ENCODE results near the gene STX8. TPM values are rescaled to one million over a fixed set of nuclear protein-coding genes. Genes with fewer than 3 reads are reported as not detected.
A peak's percentile ranks its signal among the peaks of the same experiment; 100 is the strongest.
"Not testable (repeated sequence)": the region's sequence is repeated elsewhere in the genome, so short reads cannot be mapped to it uniquely, and the experiment has no call there.

The STX8 gene
- polyA plus RNA-seq, 1 experiment, result 103 TPM

DNA sequence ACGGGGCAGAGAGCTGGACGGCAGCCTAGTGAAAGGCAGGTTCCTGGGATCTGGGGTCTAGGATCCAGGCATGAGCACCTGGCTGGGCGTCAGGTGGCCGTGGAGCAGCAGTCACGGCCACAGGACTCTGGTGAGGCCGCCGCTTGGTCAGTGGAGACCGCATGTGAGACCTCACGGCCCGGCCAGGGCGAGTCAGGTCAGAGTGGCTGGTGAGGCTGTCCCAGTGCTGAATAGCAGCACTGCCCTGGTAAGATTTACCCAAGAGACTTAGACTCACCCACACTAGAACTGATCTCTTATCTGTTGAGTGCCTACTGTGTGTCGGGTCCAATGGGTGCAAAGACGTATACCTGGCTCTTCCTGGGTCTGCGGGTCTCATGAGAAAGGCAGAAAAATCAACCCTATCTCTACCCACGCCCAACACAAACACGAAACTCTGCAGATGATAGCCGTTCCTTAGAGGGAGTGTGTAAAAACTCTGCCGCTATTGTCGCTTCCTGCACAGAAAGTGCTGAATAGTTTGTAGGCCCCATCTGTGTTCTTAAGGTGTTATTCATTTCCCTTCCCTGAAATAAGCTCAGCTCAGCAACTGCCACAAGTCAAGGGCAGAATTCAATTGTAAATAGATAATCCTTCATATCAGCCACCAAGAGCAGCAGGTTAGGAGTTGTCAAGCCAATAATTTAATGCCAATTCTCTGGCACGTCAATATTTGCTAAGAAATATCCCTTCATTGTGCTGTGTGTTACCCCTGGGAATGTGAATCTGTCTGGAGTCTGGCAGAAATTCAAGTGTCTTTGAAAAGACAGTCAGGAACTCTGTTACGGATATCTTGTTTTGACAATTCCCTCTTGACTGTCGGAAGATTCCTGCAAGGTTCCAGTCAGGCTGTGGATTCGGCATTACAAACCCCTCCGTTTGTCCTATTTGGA is 314.3 kb downstream of the STX8 start:
- CTCF ChIA-PET, result no interaction called here
- Histone ChIP-seq H3K4me3 (ENCODE audit: low read depth, low read length) (no peak overlapping the region), H3K27ac (ENCODE audit: low read depth, low read length) (no peak overlapping the region), H3K27me3 (ENCODE audit: control insufficient read depth, insufficient read depth, low read length) (no peaks in the 10 kb centered on the region), H3K9me3 (ENCODE audit: control insufficient read depth, insufficient read depth, low read length) (no peaks in the 10 kb centered on the region; the same call in 1 of the 2 replicates)
- no peak for DNase-seq (ENCODE audit: low read depth, low spot score)
- TF ChIP-seq, protein P1, sequence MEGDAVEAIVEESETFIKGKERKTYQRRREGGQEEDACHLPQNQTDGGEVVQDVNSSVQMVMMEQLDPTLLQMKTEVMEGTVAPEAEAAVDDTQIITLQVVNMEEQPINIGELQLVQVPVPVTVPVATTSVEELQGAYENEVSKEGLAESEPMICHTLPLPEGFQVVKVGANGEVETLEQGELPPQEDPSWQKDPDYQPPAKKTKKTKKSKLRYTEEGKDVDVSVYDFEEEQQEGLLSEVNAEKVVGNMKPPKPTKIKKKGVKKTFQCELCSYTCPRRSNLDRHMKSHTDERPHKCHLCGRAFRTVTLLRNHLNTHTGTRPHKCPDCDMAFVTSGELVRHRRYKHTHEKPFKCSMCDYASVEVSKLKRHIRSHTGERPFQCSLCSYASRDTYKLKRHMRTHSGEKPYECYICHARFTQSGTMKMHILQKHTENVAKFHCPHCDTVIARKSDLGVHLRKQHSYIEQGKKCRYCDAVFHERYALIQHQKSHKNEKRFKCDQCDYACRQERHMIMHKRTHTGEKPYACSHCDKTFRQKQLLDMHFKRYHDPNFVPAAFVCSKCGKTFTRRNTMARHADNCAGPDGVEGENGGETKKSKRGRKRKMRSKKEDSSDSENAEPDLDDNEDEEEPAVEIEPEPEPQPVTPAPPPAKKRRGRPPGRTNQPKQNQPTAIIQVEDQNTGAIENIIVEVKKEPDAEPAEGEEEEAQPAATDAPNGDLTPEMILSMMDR (IDR thresholded peaks at IDR 0.05; ENCODE audit: low read depth, low read length), result no peak
- POLR2A ChIA-PET, result no interaction called here

- H3K4me3 ChIP-seq (ENCODE audit: low read depth, low read length), result no peak overlapping the region
- H3K9me3 ChIP-seq (ENCODE audit: control insufficient read depth, insufficient read depth, low read length), result no peaks in the 10 kb centered on the region; the same call in 1 of the 2 replicates
- POLR2A ChIA-PET, result no interaction called here
- H3K27ac ChIP-seq (ENCODE audit: low read depth, low read length), result no peak overlapping the region
- CTCF ChIA-PET, result no interaction called here
- no peak for DNase-seq (ENCODE audit: low read depth, low spot score)
- no peaks in the 10 kb centered on the region for H3K27me3 ChIP-seq (ENCODE audit: control insufficient read depth, insufficient read depth, low read length)
- TF ChIP-seq, protein P1 (IDR thresholded peaks at IDR 0.05; ENCODE audit: low read depth, low read length), result no peak
Observed at GRCh38 chr17:9259419-9259818, 316.2 kb downstream of the STX8 start.

DNA sequence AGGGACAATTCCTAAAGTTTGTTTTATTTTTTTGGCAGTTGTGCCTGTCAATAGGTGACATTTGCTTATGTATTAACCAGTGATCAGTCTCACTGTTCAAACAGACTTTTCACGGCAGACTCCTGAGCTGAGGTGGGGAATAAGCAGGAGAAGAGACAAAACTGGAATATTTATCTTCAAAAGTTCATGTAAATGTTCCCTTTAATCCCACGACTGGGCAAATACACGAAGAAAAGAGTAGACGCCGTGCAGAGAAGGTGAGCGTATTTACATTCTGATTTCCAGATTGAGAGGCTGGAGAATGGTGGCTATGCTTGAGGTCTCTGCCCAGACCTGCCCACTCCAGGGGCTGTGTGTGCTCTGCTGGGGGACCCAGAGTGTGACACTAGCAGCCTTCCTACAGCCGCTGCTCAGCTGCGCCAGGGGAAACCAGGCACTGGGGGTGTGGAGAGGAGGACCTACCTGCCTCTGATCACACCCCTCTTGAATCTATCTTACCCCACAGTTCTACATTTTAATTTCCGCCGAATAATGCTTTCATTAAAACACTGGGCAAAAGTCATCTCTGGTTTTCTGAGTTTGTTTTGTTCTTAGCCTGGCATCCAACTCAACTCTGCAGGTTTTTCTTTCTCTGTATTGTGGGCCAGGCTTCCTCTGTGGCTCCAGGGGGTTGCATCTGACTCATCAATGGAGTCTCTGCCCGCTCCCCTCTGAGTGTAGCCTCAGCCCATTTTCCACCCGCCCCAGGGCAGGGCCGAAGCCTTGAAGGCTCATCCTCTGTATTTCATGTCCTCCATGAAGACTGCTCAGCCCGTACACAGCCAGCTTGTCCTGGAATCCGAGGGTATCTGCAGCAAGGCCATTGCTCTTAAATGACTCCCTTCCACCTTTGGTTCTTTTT is 317.3 kb downstream of the STX8 start:
- DNase-seq (ENCODE audit: low read depth, low spot score), result no peak
- ChIA-PET CTCF (no interaction called here), POLR2A (no interaction called here)
- Histone ChIP-seq H3K4me3 (ENCODE audit: low read depth, low read length) (no peak overlapping the region), H3K27me3 (ENCODE audit: control insufficient read depth, insufficient read depth, low read length) (no peaks in the 10 kb centered on the region), H3K9me3 (ENCODE audit: control insufficient read depth, insufficient read depth, low read length) (no peaks in the 10 kb centered on the region; the same call in 1 of the 2 replicates), H3K27ac (ENCODE audit: low read depth, low read length) (no peak overlapping the region)
- TF ChIP-seq, protein P1 (IDR thresholded peaks at IDR 0.05; ENCODE audit: low read depth, low read length), result no peak

DNA sequence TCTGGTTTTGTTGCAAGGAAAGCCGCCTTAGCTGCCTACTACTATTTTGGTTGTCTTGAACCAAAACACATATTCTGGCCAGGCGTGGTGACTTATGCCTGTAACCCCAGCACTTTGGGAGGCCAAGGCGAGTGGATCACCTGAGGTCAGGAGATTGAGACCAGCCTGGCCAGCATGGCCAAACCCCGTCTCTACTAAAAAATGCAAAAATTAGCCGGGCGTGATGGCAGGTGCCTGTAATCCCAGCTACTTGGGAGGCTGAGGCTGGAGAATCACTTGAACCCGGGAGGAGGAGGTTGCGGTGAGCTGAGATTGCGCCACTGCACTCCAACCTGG is 318.0 kb downstream of the STX8 start:
- not testable (repeated sequence) for H3K9me3 ChIP-seq (ENCODE audit: control insufficient read depth, insufficient read depth, low read length); H3K27me3 ChIP-seq (ENCODE audit: control insufficient read depth, insufficient read depth, low read length); H3K27ac ChIP-seq (ENCODE audit: low read depth, low read length); H3K4me3 ChIP-seq (ENCODE audit: low read depth, low read length); DNase-seq (ENCODE audit: low read depth, low spot score)
- CTCF ChIA-PET, result interaction anchor here (0.6 kb wide), 1 partner anchor 297 kb away, joined by 3 read pairs; no protein-coding TSS in a partner anchor
- POLR2A ChIA-PET, result interaction anchor here (0.6 kb wide), 1 partner anchor 428 kb away, joined by 3 read pairs; no protein-coding TSS in a partner anchor

- Histone ChIP-seq H3K27me3 (ENCODE audit: control insufficient read depth, insufficient read depth, low read length) (no peaks in the 10 kb centered on the region), H3K9me3 (ENCODE audit: control insufficient read depth, insufficient read depth, low read length) (no peaks in the 10 kb centered on the region; the same call in 1 of the 2 replicates), H3K27ac (ENCODE audit: low read depth, low read length) (peak overlapping the region; percentile 54), H3K4me3 (ENCODE audit: low read depth, low read length) (no peak overlapping the region)
- TF ChIP-seq, protein P1 (IDR thresholded peaks at IDR 0.05; ENCODE audit: low read depth, low read length), result no peak
- POLR2A ChIA-PET, result interaction anchor here (0.5 to 0.6 kb wide), 2 partner anchors 21 to 427 kb away, joined by 3 to 4 read pairs; no protein-coding TSS in a partner anchor
- CTCF ChIA-PET, result interaction anchor here (0.6 to 1.2 kb wide), 3 partner anchors 11 to 298 kb away, joined by 3 to 5 read pairs (median 3); no protein-coding TSS in a partner anchor
- no peak for DNase-seq (ENCODE audit: low read depth, low spot score)
Observed at GRCh38 chr17:9256751-9257629, 318.6 kb downstream of the STX8 start.
